GM12878 (cell line): ENCODE measurements around the gene OR1S1. TPM values are rescaled to one million over a fixed set of nuclear protein-coding genes. Genes with fewer than 3 reads are reported as not detected.

ENCODE experiments used
- ATAC-seq: fragments of 200-7000 bp; cut with Tn5 transposase; 3 replicates; pipeline ENCODE4 v1.9.1; 2020; ENCODE audit warnings: mild to moderate bottlenecking, moderate library complexity
- BruUV-seq: library from RNA; stranded (reverse); fragments of 400-500 nt; replicated peaks from 2 replicates; lab custom pipeline; 2021; lab: Mats Ljungman, UMichigan
- CTCF ChIA-PET: fragments of 300-600 bp; sonication (Branson Sonifier 250); formaldehyde crosslinking; extraction: SDS; loops from one replicate; lab custom pipeline; 2021; ENCODE audit warnings: inconsistent platforms; lab: Yijun Ruan, JAX
- POLR2A ChIA-PET: fragments of 350-600 bp; formaldehyde crosslinking; extraction: SDS; loops from one replicate; lab custom pipeline; 2021; ENCODE audit warnings: inconsistent platforms; lab: Charles Lee
- RAD21 ChIA-PET: fragments of 300-600 bp; sonication (Branson Sonifier 250); formaldehyde crosslinking; loops from one replicate; lab custom pipeline; 2023; ENCODE audit warnings: antibody characterized with exemption; ENCODE audit not compliant: unreplicated experiment; lab: Charles Lee
- SMC1A ChIA-PET: fragments of 300-600 bp; sonication (Branson Sonifier 250); formaldehyde crosslinking; loops from one replicate; lab custom pipeline; 2023; ENCODE audit not compliant: unreplicated experiment, uncharacterized antibody; lab: Charles Lee
- DNase-seq: peaks from one replicate; pipeline ENCODE4 v3.0.0-alpha.2; 2011; ENCODE audit warnings: low read depth, low spot score
- FAIRE-seq: peaks from 3 replicates; lab custom pipeline; 2011; peaks lifted over from hg19 to GRCh38; lab: Jason Lieb, UNC
- H2AFZ ChIP-seq: 2 replicates; pipeline ENCODE4 v1.6.0; 2011; ENCODE audit warnings: low read depth, low read length, control low read depth; ENCODE audit not compliant: control insufficient read depth
- H3K27ac ChIP-seq: 2 replicates; pipeline ENCODE4 v1.5.1; 2011; ENCODE audit warnings: control low read depth; ENCODE audit not compliant: control insufficient read depth, insufficient read depth
- H3K27me3 ChIP-seq, 2 experiments: replicated peaks in 1 of 2; 2 replicates each; pipeline versions ENCODE4 v1.6.0 to v1.6.1; 2011; ENCODE audit warnings: low read length in 1 of 2; ENCODE audit not compliant: control insufficient read depth in 2 of 2, insufficient read depth in 2 of 2
- H3K36me3 ChIP-seq, 2 experiments: 2 replicates each; pipeline ENCODE4 v1.5.1; 2011; ENCODE audit warnings: low read length in 1 of 2; ENCODE audit not compliant: control insufficient read depth in 2 of 2, insufficient read depth in 2 of 2
- H3K4me1 ChIP-seq: 2 replicates; pipeline ENCODE4 v1.6.1; 2011; ENCODE audit warnings: mild to moderate bottlenecking, low read length, moderate library complexity, mixed read lengths; ENCODE audit not compliant: control insufficient read depth, insufficient read depth
- H3K4me2 ChIP-seq: 2 replicates; pipeline ENCODE4 v1.6.0; 2011; ENCODE audit warnings: control low read depth; ENCODE audit not compliant: control insufficient read depth, insufficient read depth
- H3K4me3 ChIP-seq: fragments of 200-600 bp; sonication (generic); 2 replicates; pipeline ENCODE4 v1.5.1; 2016
- H3K79me2 ChIP-seq: 2 replicates; pipeline ENCODE4 v1.6.0; 2011; ENCODE audit warnings: low read length; ENCODE audit not compliant: control insufficient read depth, insufficient read depth
- H3K9ac ChIP-seq: 2 replicates; pipeline ENCODE4 v1.8.0; 2011; ENCODE audit warnings: low read length, control low read depth, mixed read lengths; ENCODE audit not compliant: control insufficient read depth, insufficient read depth
- H3K9me3 ChIP-seq: replicated peaks from 3 replicates; pipeline ENCODE4 v1.5.1; 2011; ENCODE audit warnings: mild to moderate bottlenecking, low read length; ENCODE audit not compliant: control insufficient read depth, insufficient read depth
- H4K20me1 ChIP-seq: 2 replicates; pipeline ENCODE4 v1.6.0; 2011; ENCODE audit not compliant: control insufficient read depth, insufficient read depth
- ATF7 ChIP-seq: fragments of 450-650 bp; IDR thresholded peaks from 2 replicates; pipeline ENCODE4 v1.6.1; 2016; ENCODE audit warnings: low read depth, mild to moderate bottlenecking
- BHLHE40 ChIP-seq, 2 experiments: fragments of 450-650 bp in 1 of 2; IDR thresholded peaks; 2 replicates each; pipeline ENCODE4 v1.6.1; 2011 to 2017; ENCODE audit warnings: low read depth in 2 of 2, borderline replicate concordance in 1 of 2, improper control_type of control experiment in 1 of 2, low read length in 1 of 2, mild to moderate bottlenecking in 1 of 2
- BMI1 ChIP-seq: fragments of 450-650 bp; IDR thresholded peaks from 2 replicates; pipeline ENCODE4 v1.6.1; 2016; ENCODE audit warnings: mild to moderate bottlenecking, moderate library complexity, borderline replicate concordance
- CEBPB ChIP-seq, 2 experiments: fragments of 150-350 bp in 1 of 2; IDR thresholded peaks; 2 replicates each; pipeline ENCODE4 v1.6.1; 2012 to 2014; ENCODE audit warnings: low read depth in 2 of 2, low read length in 2 of 2, borderline replicate concordance in 1 of 2, inconsistent platforms in 1 of 2
- ELK1 ChIP-seq: IDR thresholded peaks from 2 replicates; pipeline ENCODE4 v1.6.1; 2012; ENCODE audit warnings: low read depth, low read length, improper control_type of control experiment
- EP300 ChIP-seq, 2 experiments: fragments of 150-350 bp in 1 of 2; IDR thresholded peaks; 2 replicates each; pipeline ENCODE4 v1.6.1; 2011 to 2012; ENCODE audit warnings: low read depth in 2 of 2, low read length in 2 of 2, borderline replicate concordance in 1 of 2, improper control_type of control experiment in 1 of 2, inconsistent platforms in 1 of 2; ENCODE audit not compliant: control insufficient read depth in 1 of 2
- JUNB ChIP-seq: IDR thresholded peaks from 2 replicates; pipeline ENCODE4 v1.6.1; 2016; ENCODE audit warnings: antibody characterized with exemption, mild to moderate bottlenecking
- KAT2A ChIP-seq: conservative IDR thresholded peaks from 2 replicates; pipeline ENCODE4 v1.6.1; 2011; ENCODE audit warnings: low read depth, low read length; ENCODE audit not compliant: control insufficient read depth
- LARP7 ChIP-seq: fragments of 450-650 bp; IDR thresholded peaks from 2 replicates; pipeline ENCODE4 v1.6.1; 2017; ENCODE audit warnings: mild to moderate bottlenecking
- MYB ChIP-seq: fragments of 150-350 bp; IDR thresholded peaks from 2 replicates; pipeline ENCODE4 v1.6.1; 2014; ENCODE audit warnings: mild to moderate bottlenecking, low read depth, low read length, borderline replicate concordance
- POLR2A ChIP-seq: IDR thresholded peaks from 2 replicates; pipeline ENCODE4 v1.6.1; 2011; ENCODE audit warnings: low read depth, mild to moderate bottlenecking, low read length
- POU2F2 ChIP-seq: IDR thresholded peaks from 3 replicates; pipeline ENCODE4 v1.6.1; 2011; ENCODE audit warnings: low read depth, mild to moderate bottlenecking, low read length, borderline replicate concordance
- RCOR1 ChIP-seq: conservative IDR thresholded peaks from 2 replicates; pipeline ENCODE4 v1.6.1; 2012; ENCODE audit warnings: low read depth, low read length, improper control_type of control experiment
- RELB ChIP-seq: fragments of 450-650 bp; IDR thresholded peaks from 2 replicates; pipeline ENCODE4 v1.6.1; 2017; ENCODE audit warnings: low read depth, mild to moderate bottlenecking, moderate library complexity
- SMARCA5 ChIP-seq: fragments of 450-650 bp; IDR thresholded peaks from 2 replicates; pipeline ENCODE4 v1.6.1; 2017; ENCODE audit warnings: mild to moderate bottlenecking
- SPI1 ChIP-seq: IDR thresholded peaks from 2 replicates; pipeline ENCODE4 v1.6.1; 2011; ENCODE audit warnings: low read depth, mild to moderate bottlenecking, low read length, moderate library complexity, borderline replicate concordance; ENCODE audit not compliant: insufficient read depth
- TBL1XR1 ChIP-seq: IDR thresholded peaks from 2 replicates; pipeline ENCODE4 v1.6.1; 2012; ENCODE audit warnings: low read depth, low read length, improper control_type of control experiment
- USF2 ChIP-seq: IDR thresholded peaks from 2 replicates; pipeline ENCODE4 v1.6.1; 2011; ENCODE audit warnings: low read depth, low read length, improper control_type of control experiment, borderline replicate concordance
- ZSCAN29 ChIP-seq: fragments of 450-650 bp; IDR thresholded peaks from 2 replicates; pipeline ENCODE4 v1.6.1; 2017; ENCODE audit warnings: mild to moderate bottlenecking, moderate library complexity
- whole genome bisulfite sequencing: methylation state at CpG from one replicate; pipeline ENCODE4 v1.1.6; 2016; ENCODE audit warnings: low lambda C conversion rate; ENCODE audit not compliant: insufficient replicate concordance, insufficient coverage; ENCODE audit errors: missing lambda C conversion rate; 5-methylcytosine and 5-hydroxymethylcytosine counted together
- in situ Hi-C: fragments of 300-500 bp; cut with MboI; formaldehyde crosslinking; loops from 9 replicates; pipeline ENCODE4 v1.14.3; 2018; ENCODE audit warnings: mixed read lengths
- intact Hi-C: fragments of 100-400 bp; cut with micrococcal nuclease; formaldehyde crosslinking; loops from one replicate; pipeline ENCODE4 v1.14.2; 2022; ENCODE audit not compliant: unreplicated experiment
- polyA plus RNA-seq, 11 experiments: library from polyadenylated mRNA; depleted of rRNA in 4 of 11; unstranded in 6 of 11; stranded (reverse) in 5 of 11; fragments of >200 nt; fragmentation: Nextera tagmentation in 4 of 11; fragmentation: Illumina TruSeq in 1 of 11; extraction: Ambion mirVana in 4 of 11; extraction: Trizol in 1 of 11; gene quantifications; 1 replicate in 1 of 11; 2 replicates in 10 of 11; pipeline versions ENCODE4 v1.2.1 to v1.2.3, GENCODE V29; 2011 to 2016; ENCODE audit warnings: inconsistent platforms in 2 of 11, missing spikeins in 2 of 11, low read depth in 1 of 11
- total RNA-seq, 4 experiments: library from RNA; depleted of rRNA in 3 of 4; stranded (reverse); fragments of >200 nt in 3 of 4; fragmentation: Illumina TruSeq in 1 of 4; extraction: Trizol in 1 of 4; gene quantifications; 2 replicates each; pipeline versions ENCODE4 v1.2.1 to v1.2.3, GENCODE V29; 2013 to 2021
- TF ChIP-seq, protein P1 (sequence below): IDR thresholded peaks from 2 replicates; pipeline ENCODE4 v1.6.1; 2011; ENCODE audit warnings: borderline replicate concordance, low read depth, mild to moderate bottlenecking, moderate library complexity, mixed read lengths, low read length; ENCODE audit not compliant: insufficient read depth; ENCODE audit errors: extremely low read length

OR1S1 gene
- total and polyA plus RNA-seq, 10 of the 15 experiments (the other 5 are each of a cell fraction or from before 2014, with no cell fraction given): not detected

DNA sequence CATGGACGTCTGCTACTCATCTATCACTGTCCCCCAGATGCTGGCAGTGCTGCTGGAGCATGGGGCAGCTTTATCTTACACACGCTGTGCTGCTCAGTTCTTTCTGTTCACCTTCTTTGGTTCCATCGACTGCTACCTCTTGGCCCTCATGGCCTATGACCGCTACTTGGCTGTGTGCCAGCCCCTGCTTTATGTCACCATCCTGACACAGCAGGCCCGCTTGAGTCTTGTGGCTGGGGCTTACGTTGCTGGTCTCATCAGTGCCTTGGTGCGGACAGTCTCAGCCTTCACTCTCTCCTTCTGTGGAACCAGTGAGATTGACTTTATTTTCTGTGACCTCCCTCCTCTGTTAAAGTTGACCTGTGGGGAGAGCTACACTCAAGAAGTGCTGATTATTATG lies 32.9 kb upstream of the OR1S1 start (continued):
- TF ChIP-seq BHLHE40 (IDR thresholded peaks at IDR 0.05; ENCODE audit: borderline replicate concordance in 1 of 2, low read depth in 2 of 2, low read length in 1 of 2) (no peak), RELB (no peak), SMARCA5 (no peak), KAT2A (no peak), TBL1XR1 (no peak), LARP7 (no peak), RCOR1 (no peak)
- TF ChIP-seq, protein P1, sequence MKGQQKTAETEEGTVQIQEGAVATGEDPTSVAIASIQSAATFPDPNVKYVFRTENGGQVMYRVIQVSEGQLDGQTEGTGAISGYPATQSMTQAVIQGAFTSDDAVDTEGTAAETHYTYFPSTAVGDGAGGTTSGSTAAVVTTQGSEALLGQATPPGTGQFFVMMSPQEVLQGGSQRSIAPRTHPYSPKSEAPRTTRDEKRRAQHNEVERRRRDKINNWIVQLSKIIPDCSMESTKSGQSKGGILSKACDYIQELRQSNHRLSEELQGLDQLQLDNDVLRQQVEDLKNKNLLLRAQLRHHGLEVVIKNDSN: no peak
- TF ChIP-seq, all 136 proteins: peak for 0

GRCh38 chr11:58186938-58187337 lies 25.6 kb upstream of the OR1S1 start:
- Histone ChIP-seq H3K4me2 (no peak overlapping the region), H3K27ac (no peak overlapping the region), H2AFZ (no peak overlapping the region)
- no peak for FAIRE-seq
- WGBS: 54% methylated on average over 4 of the region's 4 CpGs
- TF ChIP-seq SPI1 (no peak), ZSCAN29 (no peak), EP300 (IDR thresholded peaks at IDR 0.05; ENCODE audit: borderline replicate concordance in 1 of 2, control insufficient read depth in 1 of 2, low read depth in 2 of 2, low read length in 2 of 2) (no peak), MYB (no peak), JUNB (no peak), USF2 (no peak), POLR2A (no peak), POU2F2 (no peak), BMI1 (no peak), ELK1 (no peak), ATF7 (no peak), CEBPB (IDR thresholded peaks at IDR 0.05; ENCODE audit: borderline replicate concordance in 1 of 2, low read depth in 2 of 2, low read length in 2 of 2) (no peak)
- TF ChIP-seq, all 136 proteins: peak for 0
- no peak for DNase-seq
- Histone ChIP-seq H3K9ac (no peak overlapping the region), H3K36me3 (no peaks in the 10 kb centered on the region), H3K27me3 (no peaks in the 10 kb centered on the region), H3K4me1 (no peaks in the 10 kb centered on the region), H3K79me2 (no peaks in the 10 kb centered on the region), H3K9me3 (no peaks in the 10 kb centered on the region), H3K4me3 (no peak overlapping the region), H4K20me1 (no peaks in the 10 kb centered on the region)
- ChIA-PET CTCF (no interaction called here), RAD21 (no interaction called here), POLR2A (no interaction called here), SMC1A (no interaction called here)
- intact Hi-C loops (no loop called here), in situ Hi-C loops (no loop called here)
- no TSS peak for BruUV-seq
- no peak for ATAC-seq
